ENCODE measurements around the gene CD4.

Gene CD4

DNA sequence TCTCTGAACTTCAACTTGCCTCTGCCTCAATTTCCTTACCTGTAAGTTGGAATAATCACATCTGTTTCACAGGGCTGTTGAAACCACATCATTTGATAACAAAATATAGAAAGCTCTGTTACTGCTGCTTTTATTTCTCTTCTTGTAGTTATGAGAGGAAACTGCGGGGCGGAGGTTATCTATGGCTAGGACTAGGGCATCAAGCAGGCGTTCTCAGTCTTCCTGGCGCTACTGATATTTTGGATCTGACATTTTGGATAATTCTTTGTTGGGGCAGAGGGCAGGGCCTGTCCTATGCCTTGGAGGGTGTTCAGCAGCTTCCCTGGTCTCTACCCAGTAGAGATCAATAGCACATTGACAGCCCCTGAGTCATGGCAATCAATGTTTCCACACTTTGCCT lies 42.8 kb downstream of the CD4 start:
- TF ChIP-seq ZFX (IDR thresholded peaks at IDR 0.05) = no peak
- TF ChIP-seq, protein P1, sequence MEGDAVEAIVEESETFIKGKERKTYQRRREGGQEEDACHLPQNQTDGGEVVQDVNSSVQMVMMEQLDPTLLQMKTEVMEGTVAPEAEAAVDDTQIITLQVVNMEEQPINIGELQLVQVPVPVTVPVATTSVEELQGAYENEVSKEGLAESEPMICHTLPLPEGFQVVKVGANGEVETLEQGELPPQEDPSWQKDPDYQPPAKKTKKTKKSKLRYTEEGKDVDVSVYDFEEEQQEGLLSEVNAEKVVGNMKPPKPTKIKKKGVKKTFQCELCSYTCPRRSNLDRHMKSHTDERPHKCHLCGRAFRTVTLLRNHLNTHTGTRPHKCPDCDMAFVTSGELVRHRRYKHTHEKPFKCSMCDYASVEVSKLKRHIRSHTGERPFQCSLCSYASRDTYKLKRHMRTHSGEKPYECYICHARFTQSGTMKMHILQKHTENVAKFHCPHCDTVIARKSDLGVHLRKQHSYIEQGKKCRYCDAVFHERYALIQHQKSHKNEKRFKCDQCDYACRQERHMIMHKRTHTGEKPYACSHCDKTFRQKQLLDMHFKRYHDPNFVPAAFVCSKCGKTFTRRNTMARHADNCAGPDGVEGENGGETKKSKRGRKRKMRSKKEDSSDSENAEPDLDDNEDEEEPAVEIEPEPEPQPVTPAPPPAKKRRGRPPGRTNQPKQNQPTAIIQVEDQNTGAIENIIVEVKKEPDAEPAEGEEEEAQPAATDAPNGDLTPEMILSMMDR (conservative IDR thresholded peaks at IDR 0.05) = no peak
- H3K27ac ChIP-seq = no peak overlapping the region

DNA sequence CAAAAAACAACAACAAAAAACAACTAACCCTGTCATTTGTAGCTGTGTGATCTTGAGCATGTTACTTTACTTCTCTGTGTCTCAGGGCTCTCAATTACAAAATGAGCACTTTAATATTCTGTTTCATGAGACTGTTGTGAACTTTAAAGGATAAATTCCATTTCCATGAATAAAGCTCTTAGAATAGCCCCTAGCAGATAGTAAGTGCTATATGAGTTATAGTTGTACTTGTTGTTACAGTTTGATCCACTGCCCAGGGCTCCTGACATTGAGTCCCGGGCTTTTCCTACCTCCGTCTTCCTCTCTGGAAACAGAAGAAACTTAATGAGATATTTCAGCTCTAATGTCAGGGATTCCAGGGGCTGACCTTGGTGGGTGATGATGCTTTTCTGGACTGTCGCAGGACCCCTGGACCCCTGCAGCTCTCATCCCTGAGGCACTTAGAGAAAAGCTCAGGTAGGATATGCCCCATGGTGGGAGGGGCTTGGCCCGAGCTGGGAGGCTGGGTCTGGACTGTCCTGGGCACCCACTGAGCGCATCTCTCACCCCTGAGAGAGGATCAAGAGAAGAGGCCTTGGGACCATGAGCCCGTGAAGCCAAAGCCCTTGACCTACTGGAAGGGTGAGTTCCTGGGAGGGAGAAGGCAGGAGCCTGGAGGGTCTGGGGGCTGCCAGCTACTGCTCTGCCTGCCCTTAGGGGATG lies 44.0 kb downstream of the CD4 start:
- TF ChIP-seq, protein P1 (conservative IDR thresholded peaks at IDR 0.05) = no peak
- no peak for TF ChIP-seq ZFX (IDR thresholded peaks at IDR 0.05)
- no peak overlapping the region for H3K27ac ChIP-seq

DNA sequence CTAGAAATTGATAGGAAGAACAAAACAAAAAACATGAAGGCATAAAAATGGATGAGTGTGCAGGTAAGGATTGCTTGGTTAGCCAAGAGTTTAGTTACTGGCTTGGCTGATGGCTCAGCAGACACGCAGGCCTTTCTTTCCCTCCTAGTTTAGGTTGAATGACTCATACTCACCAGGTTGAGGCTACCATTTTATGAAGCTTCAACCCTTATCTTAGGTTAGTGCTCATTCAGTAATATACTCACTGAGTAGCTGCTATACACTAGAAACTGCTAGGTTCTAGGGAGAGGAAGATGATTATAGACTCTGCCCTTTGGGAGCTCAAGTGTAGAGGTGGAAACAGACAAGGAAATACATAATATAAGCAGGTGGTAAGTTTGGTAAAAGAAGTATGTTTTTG lies 44.9 kb downstream of the CD4 start:
- no peak overlapping the region for H3K27ac ChIP-seq
- TF ChIP-seq, protein P1 (conservative IDR thresholded peaks at IDR 0.05) = no peak
- TF ChIP-seq ZFX (IDR thresholded peaks at IDR 0.05) = no peak

DNA sequence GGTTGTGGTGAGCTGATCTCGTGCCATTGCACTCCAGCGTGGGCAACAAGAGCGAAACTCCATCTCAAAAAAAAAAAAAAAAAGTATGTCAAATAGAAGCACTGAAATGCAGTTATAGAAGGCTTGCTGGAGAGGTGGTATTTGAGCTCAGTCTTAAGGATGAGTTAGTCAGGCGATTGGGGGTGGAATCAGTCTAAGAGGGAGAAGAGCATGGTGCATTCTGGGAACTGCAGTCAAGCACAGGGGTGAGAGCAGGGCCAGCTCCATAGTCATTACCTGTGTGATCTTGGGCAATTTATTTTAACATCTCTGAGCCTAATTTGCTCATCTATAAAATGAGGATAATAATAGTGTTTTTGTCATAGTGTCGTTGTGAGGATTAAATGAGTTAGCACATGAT lies 45.5 kb downstream of the CD4 start:
- H3K27ac ChIP-seq = no peak overlapping the region
- TF ChIP-seq, protein P1 (conservative IDR thresholded peaks at IDR 0.05) = no peak
- TF ChIP-seq ZFX (IDR thresholded peaks at IDR 0.05) = no peak

DNA sequence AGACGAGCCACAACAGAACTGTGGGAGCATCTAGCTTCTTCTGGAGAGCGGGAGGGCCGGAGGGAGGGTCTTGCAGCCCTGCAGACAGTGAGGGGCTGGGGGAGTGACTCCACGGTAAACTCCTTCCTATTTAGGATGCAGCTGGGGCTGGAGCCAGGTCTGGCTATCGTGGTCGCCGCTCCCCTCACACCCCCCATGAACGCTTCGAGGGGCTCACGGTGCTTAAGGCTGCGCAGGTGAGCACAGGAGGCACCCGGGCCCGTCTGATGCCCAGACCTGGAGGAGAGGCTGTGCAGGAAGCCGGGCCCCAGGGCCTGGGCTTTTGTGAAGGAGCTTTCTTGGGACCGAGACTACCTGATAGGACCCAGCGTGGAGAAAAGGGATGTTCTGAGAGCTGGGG lies 47.5 kb downstream of the CD4 start:
- TF ChIP-seq, protein P1 (conservative IDR thresholded peaks at IDR 0.05) = no peak
- no peak for TF ChIP-seq ZFX (IDR thresholded peaks at IDR 0.05)
- H3K27ac ChIP-seq = no peak overlapping the region

DNA sequence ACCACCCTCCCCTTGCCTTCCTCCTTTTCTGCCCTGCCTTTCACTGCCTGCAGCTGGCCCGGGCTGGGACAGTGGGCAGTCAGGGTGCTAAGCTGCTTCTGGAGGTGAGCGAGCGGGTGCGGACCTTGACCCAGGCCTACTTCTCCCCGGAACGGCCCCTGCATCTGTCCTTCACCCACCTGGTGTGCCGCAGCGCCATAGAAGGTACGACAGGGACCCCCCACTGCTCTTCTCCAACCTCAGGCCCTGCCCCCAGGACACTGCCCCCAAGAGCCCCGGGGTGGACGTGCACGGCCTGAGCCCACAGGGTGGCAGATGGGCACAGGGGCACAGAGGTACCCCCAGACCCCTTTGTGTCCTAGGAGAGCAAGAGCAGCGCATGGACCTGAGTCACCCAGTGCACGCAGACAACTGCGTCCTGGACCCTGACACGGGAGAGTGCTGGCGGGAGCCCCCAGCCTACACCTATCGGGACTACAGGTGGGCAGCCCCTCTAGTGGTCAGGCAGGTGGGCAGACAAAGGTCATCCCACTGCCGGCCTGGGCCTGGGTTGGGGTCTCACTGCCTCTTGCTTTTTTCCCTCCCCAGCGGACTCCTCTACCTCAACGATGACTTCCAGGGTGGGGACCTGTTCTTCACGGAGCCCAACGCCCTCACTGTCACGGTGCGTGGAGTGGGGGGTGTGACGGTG lies 48.2 kb downstream of the CD4 start:
- TF ChIP-seq ZFX (IDR thresholded peaks at IDR 0.05) = no peak
- TF ChIP-seq, protein P1 (conservative IDR thresholded peaks at IDR 0.05) = no peak
- H3K27ac ChIP-seq = no peak overlapping the region

DNA sequence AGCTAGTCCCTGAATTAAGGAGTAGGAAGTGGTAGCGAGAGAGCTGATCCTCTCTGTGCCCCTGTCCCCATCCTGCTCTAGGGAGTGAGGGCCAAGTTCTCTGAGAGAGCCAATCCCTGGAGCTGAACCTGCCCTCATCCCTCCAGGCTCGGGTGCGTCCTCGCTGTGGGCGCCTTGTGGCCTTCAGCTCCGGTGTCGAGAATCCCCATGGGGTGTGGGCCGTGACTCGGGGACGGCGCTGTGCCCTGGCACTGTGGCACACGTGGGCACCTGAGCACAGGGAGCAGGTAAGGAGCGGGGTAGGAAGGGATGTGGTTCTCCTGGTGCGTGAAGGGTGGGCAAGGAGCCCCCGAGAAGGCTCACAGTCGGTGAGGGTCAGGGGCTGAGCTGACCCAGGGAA lies 49.5 kb downstream of the CD4 start:
- no peak overlapping the region for H3K27ac ChIP-seq
- no peak for TF ChIP-seq ZFX (IDR thresholded peaks at IDR 0.05)
- TF ChIP-seq, protein P1 (conservative IDR thresholded peaks at IDR 0.05) = no peak

Data from C4-2B (cell line).